GM18520 (cell line): ENCODE results near the gene GNGT1.

Experiments used
- ATAC-seq: cut with Tn5 transposase; IDR thresholded peaks from one replicate; pipeline ENCODE4 v1.9.1; 2021; ENCODE audit not compliant: unreplicated experiment

The GNGT1 gene

DNA sequence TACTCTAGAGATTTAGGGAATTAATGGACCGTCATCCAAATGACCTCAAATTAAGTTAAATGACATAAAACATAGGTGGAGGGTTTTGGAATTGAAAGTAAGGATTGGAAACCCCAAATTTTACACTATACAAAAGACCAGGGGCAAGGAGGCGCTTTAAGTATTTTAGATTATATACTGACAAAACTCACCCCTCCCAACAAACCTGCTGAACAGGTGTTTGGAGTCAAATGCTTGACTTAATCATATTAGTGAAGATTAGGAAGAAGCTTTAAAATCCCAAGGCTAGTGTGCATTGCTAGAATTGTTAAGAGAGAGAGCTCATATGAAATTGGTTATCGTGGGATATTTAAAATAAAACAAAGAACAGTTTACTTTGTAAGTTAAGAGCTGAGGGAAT is at the start of gene GNGT1:
Gene GNGT1, plus strand, starts transcription at position 301 of the 400 bp plus-strand sequence. CDS start 180 bp downstream, outside the sequence.
- ATAC-seq = no peak

DNA sequence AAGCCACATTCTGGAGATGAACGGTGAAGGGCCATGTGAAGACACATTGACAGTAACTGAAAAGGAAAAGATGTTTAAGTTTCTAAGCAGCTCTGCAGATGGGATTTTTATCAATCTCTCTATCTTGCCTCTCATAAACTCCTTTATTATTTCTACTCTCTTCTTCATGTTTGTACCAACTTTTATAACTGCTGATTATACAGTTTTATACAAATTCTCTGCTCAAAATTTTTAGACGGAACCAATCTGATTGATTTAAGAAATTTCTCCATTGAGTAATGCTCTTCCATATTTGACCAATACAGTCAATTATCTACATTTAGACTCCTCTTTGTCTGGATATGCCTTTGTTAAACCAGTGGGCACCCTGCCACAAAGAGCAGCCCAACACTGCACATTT is 47.5 kb upstream of the GNGT1 start:
- no peak for ATAC-seq

DNA sequence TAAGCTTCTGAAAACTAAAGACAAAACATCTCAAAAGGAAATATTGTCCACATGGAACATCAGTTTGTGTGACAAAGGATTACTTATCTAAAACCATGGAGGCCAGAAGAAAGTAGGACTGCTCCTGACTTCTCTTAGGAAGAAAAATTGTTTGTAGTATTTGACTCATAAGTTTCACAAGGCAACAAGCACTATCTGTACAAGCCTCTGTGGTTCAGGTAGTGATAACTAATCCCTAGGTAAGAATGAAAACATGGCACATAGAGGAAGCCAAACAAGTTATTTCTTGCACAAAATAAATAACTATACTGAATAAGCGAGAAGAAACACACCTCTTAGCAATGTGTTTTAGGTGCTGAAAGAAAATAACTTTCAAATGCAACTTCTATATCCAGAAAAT is 46.1 kb upstream of the GNGT1 start:
- ATAC-seq = no peak

DNA sequence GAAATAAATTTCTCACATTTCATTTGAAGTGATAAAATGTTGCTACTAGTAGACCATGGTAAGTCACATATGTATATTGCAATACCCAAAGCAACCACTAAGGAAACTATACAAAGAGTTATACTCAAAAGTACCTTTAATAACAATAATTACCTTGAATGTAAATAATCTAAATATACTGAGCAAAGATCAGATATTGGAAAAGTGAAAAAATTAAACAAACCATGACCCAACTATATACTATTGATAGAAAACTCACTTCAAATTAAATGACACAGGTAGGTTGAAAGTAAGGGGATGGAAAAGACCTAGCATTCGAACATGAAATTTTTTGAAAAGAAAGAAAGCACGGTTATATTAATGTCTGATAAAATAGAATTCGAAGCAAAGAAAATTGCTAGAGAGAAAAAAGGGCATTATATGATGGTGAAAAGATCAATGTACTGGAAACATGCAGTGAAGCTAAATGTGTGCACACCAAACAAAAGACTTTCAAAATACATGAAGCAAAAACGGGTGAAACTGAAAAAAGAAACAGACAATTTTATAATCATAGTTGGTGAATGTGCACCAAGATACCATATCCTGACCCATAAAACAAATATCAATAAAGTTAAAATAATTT is 44.9 kb upstream of the GNGT1 start:
- ATAC-seq = no peak

DNA sequence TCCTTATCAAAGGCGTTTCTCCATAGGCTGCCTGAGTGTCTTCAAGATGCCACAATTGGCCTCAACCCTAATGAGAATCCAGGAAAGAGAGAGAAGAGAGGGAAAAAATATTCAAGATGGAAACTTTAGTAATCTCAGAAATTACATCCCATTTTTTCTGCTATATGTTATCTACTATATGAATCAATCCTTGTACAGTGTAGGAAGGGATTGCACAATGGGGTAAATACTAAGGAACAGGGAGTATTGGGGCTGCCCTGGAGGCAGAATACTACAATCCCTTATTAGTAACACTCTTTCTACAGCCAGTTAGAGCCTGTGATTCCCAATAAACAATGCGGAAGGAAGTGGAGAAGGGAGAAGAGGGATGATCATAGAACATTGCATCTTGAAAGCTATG is 43.7 kb upstream of the GNGT1 start:
- ATAC-seq = no peak

DNA sequence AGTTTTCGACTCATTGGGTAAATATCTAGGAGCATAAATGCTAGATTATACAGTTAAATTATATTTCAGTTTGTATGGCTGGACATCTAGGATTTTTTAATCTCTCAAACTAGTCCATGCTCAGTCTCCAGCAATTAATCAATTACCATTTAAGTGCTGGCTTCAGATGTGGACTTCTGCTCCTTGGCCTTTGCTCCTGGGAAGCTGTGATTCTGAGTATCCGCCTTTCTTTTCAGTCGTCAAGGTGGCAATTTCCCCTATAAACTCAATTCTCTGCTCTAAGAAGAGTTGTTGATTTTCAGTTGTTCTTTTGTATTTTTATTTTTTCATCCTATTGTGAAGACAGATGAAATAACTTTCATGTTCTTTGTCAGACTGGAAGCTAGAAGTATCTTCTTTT is 39.5 kb upstream of the GNGT1 start:
- ATAC-seq = no peak

DNA sequence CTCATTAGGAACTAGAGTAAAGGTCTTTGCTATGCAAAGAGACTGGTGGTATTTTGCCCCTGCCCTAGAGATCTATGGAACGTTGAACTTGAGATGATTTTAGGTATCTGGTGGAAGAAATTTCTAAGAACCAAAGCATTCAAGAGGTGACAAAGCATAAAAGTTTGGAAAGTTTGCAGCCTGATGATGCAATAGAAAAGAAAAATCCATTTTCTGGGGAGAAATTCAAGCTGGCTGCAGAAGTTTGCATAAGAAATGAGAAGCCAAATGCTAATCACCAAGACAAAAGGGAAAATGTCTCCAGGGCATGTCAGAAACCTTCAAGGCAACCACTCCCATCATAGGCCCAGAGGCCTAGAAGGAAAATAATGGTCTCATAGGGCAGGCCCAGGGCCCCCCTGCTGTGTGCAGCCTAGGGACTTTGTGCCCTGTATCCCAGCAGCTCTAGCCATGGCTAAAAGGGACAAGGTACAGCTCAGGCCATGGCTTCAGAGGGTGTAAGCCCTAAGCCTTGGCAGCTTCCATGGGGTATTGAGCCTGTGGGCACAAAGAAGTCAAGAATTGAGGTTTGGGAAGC is 32.3 kb upstream of the GNGT1 start:
- no peak for ATAC-seq

DNA sequence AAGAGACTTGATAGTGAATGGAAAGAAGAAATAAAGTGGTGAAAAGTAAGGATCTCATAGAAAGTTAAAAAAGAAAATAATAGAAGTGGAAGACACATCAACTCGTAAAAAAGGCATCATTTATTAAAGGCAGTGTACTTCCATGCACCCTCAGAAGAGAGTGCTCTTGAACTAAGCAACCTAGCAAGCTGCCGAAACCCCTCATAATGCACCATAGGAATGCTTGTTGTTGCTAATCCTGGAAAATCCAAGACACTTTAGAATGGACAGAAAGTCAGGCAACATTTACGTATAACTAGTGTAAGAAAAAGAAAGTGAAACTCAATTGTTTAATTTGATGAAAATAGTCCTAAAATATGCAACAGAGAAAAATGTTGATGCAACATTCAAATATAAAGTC is 28.6 kb upstream of the GNGT1 start:
- no peak for ATAC-seq

DNA sequence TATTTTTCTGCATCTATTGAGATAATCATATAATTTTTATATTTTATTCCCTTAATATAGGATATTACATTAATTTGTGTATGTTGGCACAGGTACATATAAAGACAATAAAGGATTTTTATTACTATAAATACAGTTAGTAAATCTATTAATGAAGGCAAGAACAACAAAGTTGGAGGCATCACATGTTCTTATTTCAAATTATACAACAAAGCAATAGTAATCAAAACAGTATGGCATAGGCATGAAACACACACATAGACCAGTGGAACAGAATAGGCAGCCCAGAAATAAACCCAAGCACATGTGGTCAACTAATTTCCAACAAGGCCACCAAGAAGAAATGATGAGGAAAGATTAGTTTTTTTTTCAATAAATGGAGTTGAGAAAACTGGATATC is 27.0 kb upstream of the GNGT1 start:
- ATAC-seq = no peak

DNA sequence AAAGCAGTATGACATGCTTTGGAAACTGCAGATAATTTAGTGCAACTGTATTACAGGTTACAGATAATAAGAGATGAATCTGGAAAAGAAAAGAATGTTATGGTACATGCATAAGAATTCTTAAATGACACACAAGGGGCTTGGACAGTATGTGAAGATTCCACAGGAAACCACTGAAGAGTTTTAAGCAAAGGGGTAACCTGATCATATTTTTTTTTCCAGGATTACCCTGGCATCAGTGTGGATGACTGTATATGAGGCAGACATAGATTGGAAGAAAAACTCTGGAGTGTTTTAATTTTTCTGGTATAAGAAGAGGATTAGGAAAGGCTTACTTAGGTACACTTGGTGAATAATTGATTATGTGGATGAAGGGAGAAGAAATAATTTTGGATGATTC is 23.9 kb upstream of the GNGT1 start:
- ATAC-seq = no peak

DNA sequence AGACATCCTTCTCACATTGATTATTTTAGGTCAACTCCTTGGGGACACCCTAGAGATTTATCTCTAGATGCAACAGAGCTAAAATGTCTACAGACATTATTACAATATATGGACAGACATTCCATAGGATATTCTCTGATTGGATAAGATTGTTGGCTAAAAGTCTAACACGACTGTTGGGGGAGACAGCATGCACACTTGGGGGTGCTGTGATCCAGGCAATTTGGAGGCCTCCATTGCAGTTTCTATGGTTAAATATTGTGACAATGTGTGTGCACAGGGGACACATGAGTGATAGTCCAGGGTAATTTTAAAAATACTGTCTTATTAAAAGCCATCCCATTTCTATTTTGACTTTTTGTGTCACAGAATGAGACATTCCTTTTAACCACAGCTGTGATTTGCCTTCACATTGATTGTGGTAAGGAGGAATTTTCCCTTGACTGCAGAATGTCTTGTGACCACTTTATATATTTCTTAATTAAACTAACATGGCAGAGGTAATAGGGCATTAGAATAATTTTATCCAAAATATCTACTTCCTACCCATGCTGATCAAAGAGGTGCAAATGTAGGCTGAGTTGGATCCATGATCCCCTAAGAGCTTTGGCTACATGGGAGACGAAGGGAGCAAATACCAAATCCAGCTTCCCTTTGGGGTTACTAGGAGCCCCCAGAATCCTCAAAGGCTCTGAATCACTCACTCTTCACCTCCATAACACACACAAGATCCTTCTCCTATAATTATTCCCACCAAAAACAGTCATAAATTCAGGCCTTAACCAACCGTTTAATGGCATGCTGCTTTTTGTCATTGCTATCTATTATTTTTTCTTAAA is 23.1 kb upstream of the GNGT1 start:
- no peak for ATAC-seq

DNA sequence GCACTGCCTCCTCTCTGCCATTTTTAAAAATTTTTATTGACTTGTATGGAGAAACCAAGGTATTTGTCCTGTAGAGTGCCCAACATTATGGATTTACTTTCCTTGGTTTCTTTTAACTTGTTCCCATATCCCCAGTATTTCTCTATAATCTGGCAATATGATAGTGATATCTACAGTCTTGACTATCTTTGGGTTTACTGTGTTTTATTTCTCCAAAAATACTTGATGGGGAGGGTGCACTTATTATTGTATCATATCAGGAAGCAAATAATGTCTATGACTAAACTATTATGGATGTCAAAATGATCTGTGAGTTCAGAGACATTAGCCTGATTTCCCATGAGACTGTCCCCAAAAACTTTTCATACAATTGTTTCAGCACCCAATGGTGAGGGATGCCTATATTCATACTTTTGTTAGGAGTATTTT is 22.4 kb upstream of the GNGT1 start:
- no peak for ATAC-seq

DNA sequence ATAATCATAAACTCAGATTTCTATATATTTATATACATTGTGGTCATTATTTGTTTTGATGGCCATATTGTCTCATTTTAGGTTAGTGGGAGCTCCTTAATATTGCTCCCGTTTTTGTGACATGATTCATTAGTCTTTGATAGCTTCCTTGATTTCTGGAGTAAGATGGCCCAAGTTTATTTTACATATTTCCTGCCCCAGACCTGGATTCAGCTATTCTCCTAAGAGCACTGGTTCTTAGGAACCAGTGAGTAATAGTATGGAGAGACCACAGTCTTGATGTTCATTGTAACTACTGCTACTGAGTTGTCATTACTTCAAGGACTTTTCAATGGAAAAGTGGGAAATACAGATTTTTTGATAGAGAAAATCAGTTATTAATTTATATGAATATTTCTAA is 21.8 kb upstream of the GNGT1 start:
- no peak for ATAC-seq

DNA sequence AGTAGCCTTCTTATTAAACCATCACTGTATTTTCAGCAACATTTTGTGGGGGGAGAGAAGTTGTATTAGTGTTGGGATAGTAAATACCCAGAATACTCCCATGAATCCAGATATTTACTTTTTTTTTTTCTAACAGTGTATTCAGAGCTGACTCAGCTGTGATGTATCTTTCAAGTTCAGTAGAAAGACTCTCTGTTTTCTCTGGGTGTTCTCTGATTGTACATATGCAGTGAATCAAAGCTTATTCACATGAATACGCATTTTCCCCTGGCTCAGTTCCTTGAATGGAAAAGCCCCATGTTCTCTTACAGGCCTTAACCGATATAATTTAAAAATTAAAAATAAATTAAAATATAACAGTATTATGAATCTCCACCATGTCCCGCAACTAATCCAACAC is 17.1 kb upstream of the GNGT1 start:
- no peak for ATAC-seq

DNA sequence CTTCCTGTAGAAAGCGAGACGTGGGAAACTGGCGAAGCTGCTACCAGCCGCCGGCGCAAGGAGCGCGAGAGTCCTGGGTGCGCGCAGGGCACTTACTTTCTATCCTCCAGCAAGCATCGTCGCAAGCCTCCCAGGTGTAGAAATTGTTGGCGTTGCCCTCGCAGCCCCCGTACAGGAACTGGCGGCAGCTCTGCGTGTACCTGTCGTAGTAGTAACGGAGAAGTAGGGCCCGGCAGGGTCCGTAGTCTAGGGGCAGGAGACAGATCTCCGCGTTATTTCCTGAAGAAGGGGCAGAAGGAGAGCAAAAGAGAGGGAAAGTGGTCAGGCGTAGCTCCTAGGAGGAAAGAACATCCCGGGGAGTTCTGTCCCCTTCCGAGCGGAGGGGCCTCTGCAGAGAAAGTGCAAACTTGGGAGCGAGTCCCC is 16.3 kb upstream of the GNGT1 start:
- no peak for ATAC-seq

DNA sequence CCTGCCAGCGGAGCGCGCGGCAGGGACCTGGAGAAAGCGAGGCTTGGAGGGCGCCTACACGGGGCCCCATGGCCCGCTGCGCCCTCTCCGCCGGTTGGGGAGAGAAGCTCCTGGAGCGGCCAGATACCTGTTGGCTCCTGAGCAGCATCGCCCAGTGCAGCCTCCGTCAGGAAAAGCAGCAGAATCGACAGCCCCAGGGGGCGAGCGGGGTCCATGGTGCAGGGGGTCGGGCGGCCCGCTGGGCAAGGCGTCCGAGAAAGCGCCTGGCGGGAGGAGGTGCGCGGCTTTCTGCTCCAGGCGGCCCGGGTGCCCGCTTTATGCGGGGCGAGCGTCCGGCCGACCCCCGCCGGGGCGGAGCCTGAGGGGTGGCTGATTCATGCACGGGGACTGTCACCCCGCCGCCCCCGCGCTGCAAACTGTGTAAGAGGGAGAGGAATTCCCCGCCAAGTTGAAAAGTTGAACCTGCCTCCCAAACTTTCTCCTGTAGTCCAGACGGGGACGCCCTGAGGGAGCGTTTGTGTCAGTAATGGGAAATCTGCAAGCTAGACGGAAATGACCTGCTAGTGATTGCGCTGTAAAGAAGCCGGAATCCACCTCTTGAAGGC is 15.8 kb upstream of the GNGT1 start, which contains the start of gene TFPI2:
Gene TFPI2, minus strand, starts transcription at position 290 of the 605 bp plus-strand sequence. Its CDS starts 75 bp downstream, at position 215.
- no peak for ATAC-seq

DNA sequence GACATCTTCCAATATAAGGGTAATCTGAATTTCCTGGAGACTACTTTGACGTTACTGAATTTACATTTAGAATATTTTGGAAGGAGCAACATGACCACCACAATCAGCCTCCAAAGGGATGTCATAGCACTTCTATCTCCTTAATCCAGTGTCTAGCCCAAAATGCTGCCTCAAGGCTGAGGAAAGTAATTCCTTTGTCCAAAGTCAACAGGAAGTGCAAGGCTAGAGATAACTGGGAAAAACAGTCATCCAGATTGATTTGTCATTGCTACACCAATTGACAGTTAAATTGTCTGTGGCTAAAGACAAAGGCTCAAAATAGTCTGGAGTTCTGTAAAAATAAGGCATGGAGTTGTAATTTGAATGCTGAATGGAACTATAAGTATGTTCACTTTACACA is 11.9 kb upstream of the GNGT1 start:
- ATAC-seq = no peak

DNA sequence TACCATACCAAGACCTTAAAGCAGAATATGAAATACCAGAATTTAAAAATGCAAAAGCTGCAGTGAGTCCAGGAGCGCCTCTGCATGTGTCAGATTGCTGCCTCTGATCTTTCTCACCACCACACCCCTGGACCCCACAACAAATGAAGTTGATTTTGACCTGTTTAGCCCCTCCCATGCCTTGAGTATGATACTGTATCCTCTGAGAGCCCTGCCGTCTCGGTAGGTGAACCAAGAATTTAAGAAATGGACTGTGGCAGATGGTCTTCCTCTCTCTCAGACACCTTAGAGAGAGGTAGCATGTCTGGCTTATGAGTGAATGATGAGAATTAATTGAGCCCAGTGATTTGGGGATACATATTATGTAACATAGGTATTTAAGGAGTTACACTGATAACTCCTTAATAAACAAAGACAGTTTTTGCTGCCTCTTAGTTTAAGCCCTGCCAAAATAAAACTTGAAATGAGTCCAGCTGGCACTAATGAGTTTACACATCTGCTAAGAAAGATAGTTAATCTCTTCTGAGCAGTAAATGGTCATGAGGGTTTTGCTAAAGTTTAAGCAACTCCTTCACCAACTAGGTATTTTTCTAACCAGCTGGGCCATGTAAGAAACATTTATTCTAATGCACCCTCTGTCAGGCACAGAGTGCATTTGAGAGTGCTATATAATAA is 11.3 kb upstream of the GNGT1 start:
- ATAC-seq = no peak

DNA sequence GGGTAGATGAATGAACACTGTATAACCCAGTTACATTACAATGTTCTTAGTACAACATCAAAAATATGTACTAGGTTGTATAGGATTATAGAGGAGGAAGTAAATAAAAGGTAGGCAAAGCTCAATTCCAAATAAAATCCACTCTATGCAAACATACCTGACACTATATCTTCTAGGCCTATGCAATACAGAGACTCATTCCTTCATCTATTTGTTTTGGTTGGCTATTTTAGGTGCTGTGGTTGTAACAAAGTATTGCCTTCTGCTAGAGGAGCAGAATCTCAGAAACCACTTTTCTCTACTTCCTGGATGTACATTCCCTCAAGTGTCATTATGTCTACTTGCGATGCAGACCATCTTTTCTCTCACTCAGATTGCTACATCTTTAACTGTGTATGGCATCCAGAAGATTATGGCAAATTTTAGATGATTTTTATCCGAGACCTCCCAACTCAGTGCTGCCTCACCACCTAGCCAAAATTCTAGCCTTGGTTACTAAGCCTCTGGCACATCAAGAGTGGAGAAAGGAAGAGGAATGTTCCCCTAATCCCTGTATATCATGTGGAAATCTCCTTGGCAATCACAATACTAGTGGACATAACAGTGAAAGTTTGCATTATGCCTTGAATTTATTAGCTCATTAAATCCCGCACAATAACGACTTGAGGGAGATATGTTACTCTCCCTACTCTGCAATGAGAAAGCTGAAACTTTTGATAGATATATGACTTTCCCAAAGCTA is 10.3 kb upstream of the GNGT1 start:
- no peak for ATAC-seq

DNA sequence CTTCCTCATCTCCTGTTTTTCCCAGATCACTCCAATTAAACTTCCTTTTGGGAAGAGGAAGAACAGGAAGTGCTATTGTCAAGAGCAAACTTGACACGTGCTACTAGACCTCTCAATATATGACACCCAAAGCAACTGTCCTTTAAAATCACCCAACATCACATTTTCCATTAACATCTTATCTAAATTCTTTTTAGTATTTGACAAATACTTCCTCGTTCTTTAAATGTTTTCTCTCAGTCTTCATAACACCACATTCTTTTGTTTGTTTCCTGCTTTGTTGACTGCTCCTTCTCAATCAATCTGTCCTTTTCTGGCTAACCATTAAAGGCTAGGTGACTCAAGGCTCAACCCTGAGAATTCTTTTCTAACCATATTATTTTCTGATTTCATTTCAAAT is 8.7 kb upstream of the GNGT1 start:
- ATAC-seq = no peak
